GM18861 (cell line): ENCODE measurements around the gene VPS4B.

Source experiments
- ATAC-seq: cut with Tn5 transposase; IDR thresholded peaks from one replicate; pipeline ENCODE4 v1.9.1; 2021; ENCODE audit not compliant: unreplicated experiment

Gene VPS4B

DNA sequence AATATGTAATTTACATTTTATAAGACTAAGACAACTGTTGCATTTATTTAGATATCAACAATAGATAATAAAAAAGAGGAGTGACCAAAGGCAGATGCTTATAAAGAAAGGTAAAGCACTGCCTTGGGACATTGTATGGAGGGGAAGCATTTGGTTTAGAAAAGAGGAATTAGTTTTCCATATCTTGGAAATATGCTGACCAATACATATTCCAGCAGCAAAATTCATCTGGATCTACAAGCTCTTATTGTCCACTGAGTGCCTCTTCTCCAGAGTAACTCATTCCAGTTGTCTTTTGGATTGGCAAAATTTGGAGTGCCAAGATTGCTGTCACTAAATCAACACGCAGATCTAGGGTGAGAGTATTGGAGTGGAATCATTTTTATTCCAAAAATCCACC, 8.9 kb upstream of the VPS4B start:
- ATAC-seq: no peak

DNA sequence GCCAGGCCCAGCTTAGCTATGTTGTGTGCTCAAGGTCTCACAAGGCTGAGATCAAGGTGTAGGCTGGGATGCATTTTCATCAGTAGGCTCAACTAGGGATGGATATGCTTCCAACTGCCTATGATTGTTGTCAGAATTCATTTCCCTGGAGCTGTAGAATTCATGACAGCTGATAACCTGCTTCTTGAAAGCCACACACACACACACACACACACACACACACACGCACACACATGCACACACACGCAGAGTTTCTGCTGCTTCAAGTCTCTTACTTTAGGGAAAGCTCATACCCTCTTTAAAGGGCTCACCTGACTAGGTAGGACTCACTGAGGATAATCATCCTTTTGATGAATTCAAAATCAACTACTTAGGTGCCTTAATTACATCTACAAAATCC, 8.2 kb upstream of the VPS4B start:
- no peak for ATAC-seq

DNA sequence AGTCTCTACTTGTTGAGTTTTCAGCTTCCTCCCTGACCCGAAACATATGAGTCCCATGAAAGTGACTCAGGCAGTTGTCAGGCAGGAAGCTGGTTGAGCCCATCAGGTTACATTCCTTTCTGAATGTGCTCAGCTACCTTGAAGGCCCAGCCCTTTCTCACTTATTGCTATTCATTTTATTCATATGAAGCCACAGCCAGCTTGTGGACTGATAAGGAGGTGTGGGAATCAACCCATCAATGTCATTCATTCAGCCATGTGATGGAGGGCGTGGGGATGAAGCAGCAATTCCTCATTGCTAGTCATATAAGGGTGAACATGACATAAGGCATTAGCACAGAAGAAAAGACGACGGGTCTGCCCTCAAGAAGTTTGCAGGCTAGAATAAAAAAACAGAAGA, 5.3 kb upstream of the VPS4B start:
- no peak for ATAC-seq

DNA sequence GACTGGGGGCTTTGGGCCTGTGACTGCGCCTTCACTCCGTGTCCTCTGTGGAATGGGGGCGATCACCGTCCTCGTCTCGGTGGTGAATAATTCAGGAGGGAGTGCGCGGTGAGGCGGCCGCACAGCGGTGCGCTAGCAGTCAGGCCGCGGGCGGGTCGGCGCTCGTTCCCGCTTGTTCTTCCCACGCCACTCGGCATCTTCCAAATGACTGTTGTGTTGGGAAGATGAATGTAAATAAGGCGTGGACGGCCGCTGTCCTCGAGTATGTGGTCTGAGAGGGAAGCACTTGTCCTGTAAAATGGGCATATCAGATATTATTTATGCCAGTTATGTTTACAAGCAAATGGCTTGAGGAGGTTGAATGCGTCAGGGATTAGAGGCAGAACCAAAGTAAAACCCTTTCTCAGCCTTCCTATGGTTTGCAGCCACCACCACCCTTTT, 608 bp upstream of the VPS4B start:
- peak; percentile 21 for ATAC-seq

DNA sequence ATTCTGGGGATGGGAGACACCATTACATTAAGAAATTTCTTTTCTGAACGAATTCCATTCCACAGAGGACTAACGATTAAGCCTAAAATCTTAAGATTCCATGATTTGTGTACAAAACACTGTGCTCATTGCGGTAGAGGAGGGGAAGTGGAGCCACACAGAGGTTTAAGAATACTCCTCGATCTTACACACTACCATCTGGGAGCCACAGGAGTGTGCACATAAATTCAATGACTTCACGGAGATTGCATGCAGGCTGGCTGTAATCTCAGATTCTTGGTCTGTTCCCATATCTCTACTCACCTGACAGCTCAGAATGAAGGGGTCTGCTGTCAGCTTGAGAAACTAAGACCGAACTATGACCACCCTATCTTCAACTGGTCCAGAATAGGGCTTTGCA, 762 bp downstream of the VPS4B start:
- no peak for ATAC-seq

DNA sequence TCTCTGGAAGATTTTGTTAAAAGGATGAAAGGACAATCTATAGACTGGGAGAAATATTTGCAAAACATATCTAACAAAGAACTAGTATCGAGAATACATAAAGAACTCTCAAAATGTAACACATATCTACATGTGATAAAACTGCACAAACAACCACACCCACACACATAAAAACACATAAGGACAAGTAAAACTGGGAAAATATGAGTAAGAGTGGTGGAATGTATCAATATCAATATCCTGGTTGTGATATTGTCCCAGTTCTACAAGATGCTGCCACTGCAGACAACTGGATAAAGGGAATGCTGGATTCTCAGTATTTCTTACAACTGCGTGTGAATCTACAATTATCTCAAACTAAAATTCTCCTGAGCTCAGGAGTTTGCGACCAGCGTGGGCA, 9.3 kb downstream of the VPS4B start:
- ATAC-seq: no peak

DNA sequence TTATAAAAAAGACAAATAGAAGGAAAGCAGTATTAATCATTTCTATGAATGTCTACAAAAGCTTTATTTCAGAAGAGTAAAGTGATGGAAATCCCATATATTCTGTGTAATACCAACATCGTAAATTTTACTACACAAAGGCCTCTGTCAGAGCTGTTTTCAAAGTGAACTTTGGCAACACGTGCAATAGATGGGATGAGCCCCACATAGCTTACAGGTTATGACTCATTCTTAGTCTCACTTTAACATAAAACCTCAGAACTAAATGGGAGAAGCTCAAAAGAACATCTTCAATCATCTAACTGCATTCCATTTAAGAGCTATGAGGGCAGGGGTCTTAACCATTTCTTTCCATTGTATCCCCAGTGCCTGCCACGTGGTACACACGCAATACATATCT, 11.5 kb downstream of the VPS4B start:
- ATAC-seq: no peak

DNA sequence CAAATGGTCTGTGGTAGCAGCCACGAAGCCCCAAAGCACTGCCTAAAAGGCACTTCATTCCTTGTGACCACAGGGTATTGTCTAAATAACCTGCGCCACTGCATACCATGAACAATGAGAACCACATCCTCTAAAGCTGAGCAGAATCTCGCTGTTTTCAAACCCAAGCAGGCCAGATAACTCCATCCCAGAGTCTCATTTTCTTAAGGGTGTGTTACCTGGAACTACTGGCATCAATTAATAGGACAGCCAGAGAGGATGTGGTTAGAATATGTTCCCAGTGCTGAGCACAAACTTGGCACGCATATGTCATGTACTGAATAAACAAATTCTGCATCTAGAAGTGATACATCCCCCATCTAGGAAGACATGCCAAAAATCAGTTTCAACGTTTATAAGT, 13.0 kb downstream of the VPS4B start:
- ATAC-seq: no peak

DNA sequence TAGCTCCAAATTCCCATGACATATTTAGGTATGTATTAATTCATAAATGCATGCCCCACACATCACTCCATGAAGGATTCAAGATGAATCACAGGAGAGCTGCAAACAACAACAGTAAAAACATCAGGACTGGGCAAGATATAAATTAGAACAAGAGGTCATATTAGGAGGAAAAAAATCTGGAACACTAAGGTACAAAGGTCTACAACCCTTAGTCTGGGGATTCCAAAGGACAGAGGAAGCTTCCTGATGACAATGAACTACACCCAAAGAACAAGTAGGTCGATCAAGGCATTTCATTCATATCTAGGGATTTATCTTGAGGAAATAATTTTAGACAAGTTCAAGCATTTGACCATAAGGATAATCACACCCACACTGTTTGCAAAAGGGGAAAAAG, 14.5 kb downstream of the VPS4B start:
- ATAC-seq: no peak

DNA sequence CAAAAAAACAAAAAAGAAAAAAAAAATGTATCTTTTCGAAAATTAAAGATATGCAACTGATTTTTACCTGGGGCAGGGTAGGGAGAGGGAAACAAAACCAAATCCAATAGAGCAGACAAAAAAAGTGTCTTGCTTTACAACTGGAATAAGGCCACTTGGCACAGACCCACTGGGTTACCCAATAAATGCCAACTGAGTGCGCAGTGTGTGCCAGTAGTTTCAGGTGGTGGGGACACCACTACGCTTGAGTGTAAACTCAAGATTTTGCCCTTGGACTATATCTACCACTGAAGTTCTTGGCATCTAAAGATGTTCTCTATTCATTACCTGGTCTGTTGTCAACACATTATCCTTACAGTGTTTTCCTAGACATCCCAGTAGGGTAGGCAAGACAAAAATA, 16.3 kb downstream of the VPS4B start:
- no peak for ATAC-seq

DNA sequence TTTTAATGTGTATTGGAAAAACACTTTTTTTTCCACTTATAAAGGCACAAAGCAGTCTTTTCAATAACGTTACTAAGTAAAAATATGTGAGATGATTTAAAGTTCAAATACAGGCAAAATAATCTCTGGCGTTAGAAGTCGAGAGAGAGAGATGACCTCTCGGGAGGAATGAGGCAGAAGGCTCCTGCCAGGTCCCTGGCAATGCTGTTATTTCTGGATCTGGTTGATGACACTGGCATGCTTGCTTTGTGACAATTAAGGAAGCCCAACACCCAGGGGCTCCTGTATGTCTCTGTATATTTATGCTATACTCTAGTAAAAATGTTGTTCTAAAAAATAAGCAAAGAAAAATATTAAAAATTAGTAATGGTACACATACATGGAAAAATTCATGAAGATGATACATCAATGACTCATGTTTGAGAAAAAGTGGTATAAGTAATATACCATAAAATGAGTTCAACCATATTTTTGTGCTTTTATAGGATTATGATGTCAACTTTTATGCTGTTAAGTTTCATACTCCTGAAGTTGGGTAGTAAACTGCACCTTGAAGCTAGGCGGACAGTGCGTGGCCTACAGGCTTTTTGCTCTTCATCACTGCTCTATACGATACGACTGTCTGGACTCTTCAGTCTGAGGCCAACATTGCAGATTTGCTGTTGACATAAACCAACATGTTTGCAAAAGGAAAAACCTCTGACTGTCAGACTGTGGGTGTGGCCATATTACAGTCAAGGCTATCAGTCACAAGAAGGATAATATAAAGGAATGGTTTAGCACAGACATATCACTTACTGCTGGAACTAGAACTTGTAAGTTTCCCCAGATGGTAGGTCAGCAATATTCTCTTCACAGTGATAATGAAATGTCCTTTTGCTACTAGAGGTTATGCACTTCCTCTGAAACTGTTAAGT, 19.8 kb downstream of the VPS4B start:
- ATAC-seq: no peak

DNA sequence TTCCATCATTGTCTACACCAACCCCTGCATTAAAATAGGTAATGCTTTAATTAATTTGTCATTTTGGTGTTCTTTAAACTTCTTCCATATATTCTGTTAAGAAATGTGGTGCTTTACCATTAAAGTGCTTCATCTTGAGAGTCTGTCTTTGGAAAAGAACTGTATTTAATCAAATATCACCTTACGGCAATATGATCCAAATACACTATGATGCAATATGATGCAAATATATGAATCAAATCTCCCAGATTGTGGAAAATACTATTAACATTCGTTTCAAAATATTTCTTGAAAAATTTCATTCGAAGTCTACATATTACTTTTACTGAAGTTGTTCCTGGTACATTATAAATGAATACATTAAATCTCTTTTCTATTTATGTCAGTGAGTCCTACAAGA, 23.0 kb downstream of the VPS4B start:
- no peak for ATAC-seq

DNA sequence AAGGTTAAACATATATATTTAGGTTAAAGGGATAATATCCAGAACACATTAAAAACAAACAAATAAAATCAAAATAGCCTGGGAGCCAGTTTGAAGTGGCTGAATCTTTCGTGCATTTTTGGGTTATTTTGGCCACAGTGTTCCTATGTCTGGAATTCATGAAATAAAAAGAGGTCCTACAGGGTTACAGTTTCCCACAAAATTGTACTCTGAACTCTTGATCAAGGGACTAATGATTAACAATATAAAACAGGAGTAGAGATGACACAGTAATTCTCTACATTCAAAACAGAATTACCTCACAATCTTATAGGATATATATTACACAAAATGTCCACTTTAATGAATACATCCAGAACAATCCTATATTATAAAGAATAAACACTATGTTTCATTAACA, 24.9 kb downstream of the VPS4B start:
- no peak for ATAC-seq

DNA sequence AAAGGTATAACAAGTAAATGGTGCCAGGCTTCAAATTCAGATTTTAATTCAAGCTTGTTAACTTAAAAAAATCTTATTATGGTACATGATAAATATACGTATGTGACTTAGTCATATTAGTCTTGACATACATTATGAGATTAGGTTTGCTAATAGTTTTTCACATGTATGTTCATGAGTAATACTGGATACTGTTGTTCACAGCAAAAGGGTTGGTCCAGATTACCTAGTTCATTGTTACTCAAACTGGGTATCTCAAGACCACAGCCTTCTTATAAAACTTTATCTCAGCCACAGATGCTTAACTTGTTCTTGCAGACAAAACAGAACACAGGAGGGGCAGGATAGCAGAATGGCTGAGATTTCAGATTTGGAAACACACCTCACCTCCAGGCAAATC, 26.8 kb downstream of the VPS4B start:
- ATAC-seq: no peak

DNA sequence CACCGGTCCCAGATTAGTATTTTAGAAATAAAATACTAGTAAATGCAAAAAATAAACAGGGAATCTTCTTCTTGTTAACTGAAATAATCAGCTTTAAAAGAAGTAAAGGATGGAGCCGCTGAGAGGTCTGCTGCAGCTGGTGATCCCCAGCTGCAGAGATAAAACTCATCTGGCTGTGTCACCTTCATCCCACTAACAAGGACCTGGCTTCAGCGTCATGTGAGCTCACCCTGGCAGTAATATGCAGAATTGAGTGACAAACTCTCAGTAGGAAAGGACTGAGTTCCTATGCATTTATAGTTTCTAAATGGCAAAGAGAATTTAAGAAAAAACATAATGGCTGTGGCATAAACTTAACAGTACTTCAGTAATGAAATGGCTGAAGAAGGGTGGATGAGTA, 27.3 kb downstream of the VPS4B start:
- ATAC-seq: no peak

DNA sequence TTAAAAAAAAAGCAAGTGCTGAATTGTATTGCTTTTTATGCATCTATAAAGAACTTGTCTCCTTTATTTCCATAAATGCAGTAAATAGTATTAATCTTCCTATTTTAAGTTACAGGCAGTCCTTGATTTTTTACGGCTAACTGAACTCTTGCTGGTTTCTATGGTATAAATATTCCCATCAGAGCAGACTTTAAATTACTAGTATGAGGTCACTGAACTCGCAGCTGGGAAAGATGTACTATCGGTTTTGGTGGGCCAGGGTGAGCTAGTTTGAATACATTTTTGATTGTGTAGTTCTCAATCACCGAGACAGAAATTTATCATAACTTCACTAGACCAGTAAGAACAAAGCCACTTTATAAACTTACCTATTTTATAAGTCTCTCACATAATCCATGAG, 34.4 kb downstream of the VPS4B start:
- no peak for ATAC-seq

DNA sequence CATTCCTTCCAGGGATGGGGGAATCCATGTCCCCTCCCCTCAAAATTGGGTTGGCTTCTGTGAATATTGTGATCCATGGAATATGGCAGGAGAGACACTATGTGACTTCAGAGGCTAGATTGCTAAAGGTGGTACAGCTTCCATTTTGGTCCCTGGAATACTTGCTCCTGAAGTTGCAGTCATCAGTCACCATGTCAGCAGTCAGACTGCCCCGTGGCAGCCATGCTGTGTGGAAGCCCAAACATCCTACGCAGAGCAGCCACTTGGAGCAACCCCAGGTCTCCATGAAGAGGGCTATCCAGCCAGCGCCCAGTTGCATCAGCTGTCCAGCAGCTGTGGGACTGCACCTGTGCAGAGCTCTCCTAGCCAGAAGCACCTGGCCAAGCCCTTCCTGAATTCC, 39.4 kb downstream of the VPS4B start:
- no peak for ATAC-seq

DNA sequence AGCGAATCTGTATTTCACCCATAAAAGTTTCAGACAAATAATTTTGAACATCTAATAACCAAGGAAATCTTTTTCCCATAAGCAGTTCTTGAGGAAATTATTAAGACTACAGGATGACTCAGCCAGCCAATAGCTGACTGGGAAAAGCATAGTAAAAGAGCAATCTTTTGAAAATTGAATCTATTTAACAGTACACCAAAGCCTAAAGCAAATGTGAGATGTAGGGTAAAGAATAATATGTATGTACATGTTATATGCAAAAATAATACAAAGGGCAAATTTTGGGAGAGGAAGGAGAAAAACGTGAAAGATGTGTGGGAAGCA, 42.7 kb downstream of the VPS4B start:
- ATAC-seq: no peak

DNA sequence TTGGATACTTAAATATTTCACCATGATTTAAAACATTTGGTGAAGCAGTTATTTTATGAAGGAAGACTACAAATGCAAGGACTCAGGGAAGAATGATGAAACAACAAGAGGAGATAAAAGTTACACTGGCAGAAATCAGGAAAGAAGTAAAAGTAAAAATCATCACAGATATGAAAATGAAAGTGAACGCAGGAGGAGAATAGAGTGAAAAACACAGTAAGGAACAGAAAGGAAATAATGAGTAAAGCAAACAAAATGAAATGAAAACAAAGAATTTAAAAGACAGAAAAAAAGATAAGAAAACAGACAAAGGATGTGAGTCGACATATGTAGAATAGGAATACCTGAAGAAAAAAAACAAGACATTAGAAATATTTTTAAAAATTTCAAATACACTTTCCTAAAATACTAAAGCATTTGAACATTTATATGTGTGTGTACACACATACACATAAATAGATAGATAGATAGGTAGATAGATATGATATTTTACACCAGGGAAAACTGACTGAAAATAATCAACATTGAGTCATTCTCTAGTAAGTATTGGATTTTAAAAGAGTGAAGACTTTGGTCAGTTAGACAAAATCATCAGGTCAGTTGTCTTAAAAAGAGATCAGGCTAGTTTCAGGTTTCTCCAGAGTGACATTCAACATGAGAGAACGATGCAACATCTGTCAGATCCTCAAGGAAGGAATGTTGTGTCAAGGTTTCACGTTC, 43.2 kb downstream of the VPS4B start:
- no peak for ATAC-seq

DNA sequence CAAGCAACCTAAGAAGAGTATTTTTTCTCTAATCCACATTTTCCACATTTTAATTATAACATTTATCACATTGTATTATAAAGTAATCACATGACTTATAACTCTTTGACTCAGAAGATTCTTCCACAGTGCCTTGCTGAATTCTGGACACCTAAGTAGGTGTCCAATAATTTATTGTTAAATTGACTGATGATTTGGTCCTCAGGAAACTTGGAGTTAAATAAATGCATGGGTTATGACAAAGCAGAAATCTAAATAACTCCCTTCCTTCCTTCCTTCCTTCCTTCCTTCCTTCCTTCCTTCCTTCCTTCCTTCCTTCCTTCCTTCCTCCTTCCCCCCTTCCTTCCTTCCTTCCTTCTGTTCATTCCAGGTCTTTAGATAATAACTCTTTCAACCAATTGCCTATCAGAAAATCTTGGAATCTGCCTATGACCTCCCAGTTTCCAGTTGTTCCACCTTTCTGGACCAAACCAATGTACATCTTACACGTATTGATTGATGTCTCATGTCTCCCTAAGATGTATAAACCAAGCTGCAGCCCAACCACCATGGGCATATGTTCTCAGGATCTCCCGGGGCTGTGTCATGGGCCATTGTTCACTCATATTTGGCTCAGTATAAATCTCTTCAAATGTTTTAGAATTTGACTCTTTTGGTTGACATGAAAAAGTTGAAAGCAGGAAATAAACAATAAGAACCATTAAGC, 44.8 kb downstream of the VPS4B start:
- no peak for ATAC-seq

DNA sequence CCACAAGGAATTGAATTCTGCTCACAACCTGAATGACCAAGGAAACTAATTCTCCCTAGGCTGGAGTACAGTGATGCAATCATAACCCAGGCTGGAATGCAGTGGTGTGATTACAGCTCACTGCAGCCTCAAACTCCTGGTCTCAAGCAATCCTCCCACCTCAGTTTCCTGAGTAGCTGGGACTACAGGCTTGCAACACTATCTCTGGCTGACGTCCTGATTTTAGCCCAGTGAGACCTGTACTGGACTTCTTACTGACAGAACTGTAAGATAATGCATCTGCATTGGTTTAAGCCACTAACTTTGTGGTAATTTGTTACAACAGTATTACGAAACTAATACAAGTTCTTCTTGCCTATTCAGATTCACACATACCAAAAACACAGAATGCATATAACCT, 45.7 kb downstream of the VPS4B start:
- no peak for ATAC-seq

DNA sequence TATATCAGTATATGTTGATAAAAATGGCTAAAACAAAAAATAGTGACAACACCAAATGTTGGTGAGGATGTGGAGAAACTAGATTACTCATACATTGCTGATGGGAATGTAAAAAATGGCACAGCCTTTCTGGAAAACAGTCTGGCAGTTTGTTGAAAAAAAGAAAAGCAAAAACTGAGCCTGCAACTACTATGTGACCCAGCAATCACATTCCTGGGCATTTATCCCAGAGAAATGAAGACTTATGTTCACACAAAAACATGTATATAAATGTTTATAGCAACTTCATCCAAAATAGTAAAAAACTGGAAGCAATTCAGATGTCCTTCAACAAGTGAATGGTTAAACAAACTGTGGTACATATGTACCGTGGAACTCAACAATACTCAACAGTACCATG, 47.7 kb downstream of the VPS4B start:
- no peak for ATAC-seq
